OCI-LY1 (cell line): ENCODE data around the gene PGRMC2.

Experiments used
- H2AFZ ChIP-seq: fragments of 200-600 bp; sonication (generic), shearing (Covaris generic); 2 replicates; pipeline ENCODE4 v1.6.0; 2014; ENCODE audit warnings: antibody characterized with exemption, mild to moderate bottlenecking, low read length
- H3F3A ChIP-seq: fragments of 200-600 bp; sonication (generic), shearing (Covaris generic); 2 replicates; pipeline ENCODE4 v1.6.0; 2014; ENCODE audit warnings: mild to moderate bottlenecking, antibody characterized with exemption, low read length, moderate library complexity; ENCODE audit not compliant: insufficient read depth
- H3K27ac ChIP-seq: fragments of 200-600 bp; sonication (generic); 2 replicates; pipeline ENCODE4 v1.5.1; 2014; ENCODE audit warnings: low read length, mixed run types, mild to moderate bottlenecking, low read depth; ENCODE audit not compliant: poor library complexity, severe bottlenecking
- H3K27me3 ChIP-seq: fragments of 200-600 bp; sonication (generic); 2 replicates; pipeline ENCODE4 v1.6.0; 2014; ENCODE audit warnings: antibody characterized with exemption, mild to moderate bottlenecking, low read length, moderate library complexity; ENCODE audit not compliant: insufficient read depth
- H3K36me3 ChIP-seq: fragments of 200-600 bp; sonication (generic); 2 replicates; pipeline ENCODE4 v1.6.1; 2014; ENCODE audit warnings: mild to moderate bottlenecking, antibody characterized with exemption, low read length, moderate library complexity, mixed read lengths; ENCODE audit not compliant: insufficient read depth
- H3K4me1 ChIP-seq: fragments of 200-600 bp; sonication (generic); 2 replicates; pipeline ENCODE4 v1.5.1; 2014; ENCODE audit warnings: mild to moderate bottlenecking, low read length, moderate library complexity; ENCODE audit not compliant: insufficient read depth, severe bottlenecking
- H3K4me2 ChIP-seq: fragments of 200-600 bp; sonication (generic), shearing (Covaris generic); 2 replicates; pipeline ENCODE4 v1.6.1; 2014; ENCODE audit warnings: low read length
- H3K4me3 ChIP-seq: fragments of 200-600 bp; sonication (generic); 2 replicates; pipeline ENCODE4 v1.5.1; 2014; ENCODE audit warnings: low read length, low read depth, mild to moderate bottlenecking, mixed read lengths; ENCODE audit not compliant: poor library complexity, severe bottlenecking
- H3K79me2 ChIP-seq: fragments of 200-600 bp; shearing (Covaris generic); 2 replicates; pipeline ENCODE4 v1.6.1; 2016; ENCODE audit warnings: mixed run types, low read length, mixed read lengths; ENCODE audit not compliant: insufficient read depth
- H3K9ac ChIP-seq: fragments of 200-600 bp; sonication (generic), shearing (Covaris generic); 2 replicates; pipeline ENCODE4 v1.6.1; 2014; ENCODE audit warnings: mild to moderate bottlenecking, low read length, mixed read lengths
- H3K9me2 ChIP-seq: fragments of 200-600 bp; sonication (generic), shearing (Covaris generic); 2 replicates; pipeline ENCODE4 v1.6.1; 2014; ENCODE audit warnings: low read depth, mild to moderate bottlenecking, low read length, mixed read lengths
- H3K9me3 ChIP-seq: fragments of 200-600 bp; shearing (Covaris generic); 2 replicates; pipeline ENCODE4 v1.6.1; 2014; ENCODE audit warnings: low read length, mixed read lengths
- H4K20me1 ChIP-seq: fragments of 200-600 bp; sonication (generic), shearing (Covaris generic); 2 replicates; pipeline ENCODE4 v1.6.0; 2016; ENCODE audit warnings: mild to moderate bottlenecking, low read length; ENCODE audit not compliant: insufficient read depth
- EZH2 ChIP-seq: fragments of 200-600 bp; sonication (generic), shearing (Covaris generic); IDR thresholded peaks from 2 replicates; pipeline ENCODE4 v1.8.0; 2017; ENCODE audit warnings: borderline replicate concordance, mixed run types, mild to moderate bottlenecking, antibody characterized with exemption, low read length, moderate library complexity, mixed read lengths
- TF ChIP-seq, protein P1 (sequence below): fragments of 200-600 bp; sonication (generic), shearing (Covaris generic); IDR thresholded peaks from 2 replicates; pipeline ENCODE4 v1.5.1; 2017; ENCODE audit warnings: mild to moderate bottlenecking, antibody characterized with exemption, low read length, moderate library complexity, mixed read lengths

PGRMC2 gene

GRCh38 chr4:128287141-128287870 is at the start of gene PGRMC2:
Gene PGRMC2 (minus strand): TSS chr4:128287813. CDS start chr4:128287790, 23 bp downstream.
- Histone ChIP-seq H3K27ac (peak within 1 kb of the TSS; percentile 61), H3K9me3 (no peaks in the 10 kb centered on the region), H3K9ac (peak within 1 kb of the TSS; percentile 83), H2AFZ (0 out of 2 replicates have a peak within 1 kb of the TSS, but pooled peaks have one; percentile 49), H3K4me2 (peak within 1 kb of the TSS; percentile 90), H3K36me3 (peaks cover 26% of the 10 kb centered on the region), H3K4me3 (peak within 1 kb of the TSS; percentile 70), H3K27me3 (no peaks in the 10 kb centered on the region), H4K20me1 (peaks cover 3% of the 10 kb centered on the region; the same call in 1 of the 2 replicates), H3K79me2 (peaks cover 44% of the 10 kb centered on the region), H3K9me2 (no peaks in the 10 kb centered on the region), H3F3A (no peaks in the 10 kb centered on the region), H3K4me1 (peaks cover 30% of the 10 kb centered on the region)
- no peak for TF ChIP-seq EZH2
- TF ChIP-seq, protein P1, sequence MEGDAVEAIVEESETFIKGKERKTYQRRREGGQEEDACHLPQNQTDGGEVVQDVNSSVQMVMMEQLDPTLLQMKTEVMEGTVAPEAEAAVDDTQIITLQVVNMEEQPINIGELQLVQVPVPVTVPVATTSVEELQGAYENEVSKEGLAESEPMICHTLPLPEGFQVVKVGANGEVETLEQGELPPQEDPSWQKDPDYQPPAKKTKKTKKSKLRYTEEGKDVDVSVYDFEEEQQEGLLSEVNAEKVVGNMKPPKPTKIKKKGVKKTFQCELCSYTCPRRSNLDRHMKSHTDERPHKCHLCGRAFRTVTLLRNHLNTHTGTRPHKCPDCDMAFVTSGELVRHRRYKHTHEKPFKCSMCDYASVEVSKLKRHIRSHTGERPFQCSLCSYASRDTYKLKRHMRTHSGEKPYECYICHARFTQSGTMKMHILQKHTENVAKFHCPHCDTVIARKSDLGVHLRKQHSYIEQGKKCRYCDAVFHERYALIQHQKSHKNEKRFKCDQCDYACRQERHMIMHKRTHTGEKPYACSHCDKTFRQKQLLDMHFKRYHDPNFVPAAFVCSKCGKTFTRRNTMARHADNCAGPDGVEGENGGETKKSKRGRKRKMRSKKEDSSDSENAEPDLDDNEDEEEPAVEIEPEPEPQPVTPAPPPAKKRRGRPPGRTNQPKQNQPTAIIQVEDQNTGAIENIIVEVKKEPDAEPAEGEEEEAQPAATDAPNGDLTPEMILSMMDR, result no peak

DNA sequence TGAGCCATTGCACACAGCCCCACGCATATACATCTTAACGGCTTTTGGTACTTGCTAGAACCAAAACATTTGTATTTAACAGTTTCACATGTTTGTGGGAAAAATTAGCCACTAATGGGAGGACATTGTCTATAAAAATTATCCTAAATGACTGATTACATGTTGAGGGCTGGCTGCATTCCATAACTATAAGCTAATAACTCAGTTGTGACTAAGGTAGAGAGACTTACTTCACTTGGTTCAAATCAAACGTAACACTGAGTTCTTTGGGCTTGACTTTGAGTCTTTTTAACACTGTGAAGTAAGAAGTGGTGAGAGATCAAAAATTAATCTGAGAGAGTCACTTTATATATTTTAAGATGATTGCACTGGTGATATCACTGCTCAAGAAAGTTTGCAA is 47.9 kb upstream of the PGRMC2 start:
- no peaks in the 10 kb centered on the region for H3F3A ChIP-seq
- H3K9ac ChIP-seq, result no peak overlapping the region
- no peaks in the 10 kb centered on the region for H3K27me3 ChIP-seq
- TF ChIP-seq, protein P1, result no peak
- no peak for TF ChIP-seq EZH2
- no peak overlapping the region for H3K27ac ChIP-seq
- no peak overlapping the region for H3K4me3 ChIP-seq
- H3K79me2 ChIP-seq, result no peaks in the 10 kb centered on the region
- H3K36me3 ChIP-seq, result no peaks in the 10 kb centered on the region
- H3K9me3 ChIP-seq, result no peaks in the 10 kb centered on the region
- no peaks in the 10 kb centered on the region for H4K20me1 ChIP-seq
- H2AFZ ChIP-seq, result no peak overlapping the region
- H3K4me2 ChIP-seq, result no peak overlapping the region
- H3K9me2 ChIP-seq, result no peaks in the 10 kb centered on the region
- H3K4me1 ChIP-seq, result no peaks in the 10 kb centered on the region

DNA sequence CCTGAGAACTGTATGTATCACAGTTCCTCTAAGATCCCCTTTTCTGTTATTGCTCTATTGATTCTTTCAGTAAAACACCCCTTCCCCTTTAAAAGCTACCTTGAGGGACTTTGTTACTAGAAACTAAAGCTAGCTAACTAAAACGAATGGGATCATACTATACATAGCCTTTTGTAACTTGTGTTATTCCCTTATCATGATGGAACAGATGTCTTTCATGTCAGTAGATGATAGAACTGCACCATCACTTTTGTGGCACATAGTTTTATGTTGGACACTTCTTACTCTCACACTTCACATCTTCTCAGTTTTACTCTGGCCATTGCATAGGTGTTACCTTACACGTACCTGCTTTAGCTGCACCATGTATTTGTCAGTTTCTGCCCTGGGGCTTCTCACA is 46.6 kb upstream of the PGRMC2 start:
- Histone ChIP-seq H4K20me1 (no peaks in the 10 kb centered on the region), H3K9me2 (no peaks in the 10 kb centered on the region), H3K4me1 (no peaks in the 10 kb centered on the region), H3K36me3 (no peaks in the 10 kb centered on the region), H3K9ac (no peak overlapping the region), H3K79me2 (no peaks in the 10 kb centered on the region), H3K27ac (no peak overlapping the region), H2AFZ (no peak overlapping the region), H3F3A (no peaks in the 10 kb centered on the region), H3K4me3 (no peak overlapping the region), H3K4me2 (no peak overlapping the region), H3K27me3 (no peaks in the 10 kb centered on the region), H3K9me3 (no peaks in the 10 kb centered on the region)
- TF ChIP-seq, protein P1, result no peak
- no peak for TF ChIP-seq EZH2
